GM21367 (cell line): Measurements from ENCODE around the gene SPPL2A.
"Not testable (repeated sequence)": the region's sequence is repeated elsewhere in the genome, so short reads cannot be mapped to it uniquely, and the experiment has no call there.

Experiments
- ATAC-seq: cut with Tn5 transposase; IDR thresholded peaks from one replicate; pipeline ENCODE4 v1.9.1; 2021; ENCODE audit not compliant: unreplicated experiment

The SPPL2A gene, protein sequence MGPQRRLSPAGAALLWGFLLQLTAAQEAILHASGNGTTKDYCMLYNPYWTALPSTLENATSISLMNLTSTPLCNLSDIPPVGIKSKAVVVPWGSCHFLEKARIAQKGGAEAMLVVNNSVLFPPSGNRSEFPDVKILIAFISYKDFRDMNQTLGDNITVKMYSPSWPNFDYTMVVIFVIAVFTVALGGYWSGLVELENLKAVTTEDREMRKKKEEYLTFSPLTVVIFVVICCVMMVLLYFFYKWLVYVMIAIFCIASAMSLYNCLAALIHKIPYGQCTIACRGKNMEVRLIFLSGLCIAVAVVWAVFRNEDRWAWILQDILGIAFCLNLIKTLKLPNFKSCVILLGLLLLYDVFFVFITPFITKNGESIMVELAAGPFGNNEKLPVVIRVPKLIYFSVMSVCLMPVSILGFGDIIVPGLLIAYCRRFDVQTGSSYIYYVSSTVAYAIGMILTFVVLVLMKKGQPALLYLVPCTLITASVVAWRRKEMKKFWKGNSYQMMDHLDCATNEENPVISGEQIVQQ

DNA sequence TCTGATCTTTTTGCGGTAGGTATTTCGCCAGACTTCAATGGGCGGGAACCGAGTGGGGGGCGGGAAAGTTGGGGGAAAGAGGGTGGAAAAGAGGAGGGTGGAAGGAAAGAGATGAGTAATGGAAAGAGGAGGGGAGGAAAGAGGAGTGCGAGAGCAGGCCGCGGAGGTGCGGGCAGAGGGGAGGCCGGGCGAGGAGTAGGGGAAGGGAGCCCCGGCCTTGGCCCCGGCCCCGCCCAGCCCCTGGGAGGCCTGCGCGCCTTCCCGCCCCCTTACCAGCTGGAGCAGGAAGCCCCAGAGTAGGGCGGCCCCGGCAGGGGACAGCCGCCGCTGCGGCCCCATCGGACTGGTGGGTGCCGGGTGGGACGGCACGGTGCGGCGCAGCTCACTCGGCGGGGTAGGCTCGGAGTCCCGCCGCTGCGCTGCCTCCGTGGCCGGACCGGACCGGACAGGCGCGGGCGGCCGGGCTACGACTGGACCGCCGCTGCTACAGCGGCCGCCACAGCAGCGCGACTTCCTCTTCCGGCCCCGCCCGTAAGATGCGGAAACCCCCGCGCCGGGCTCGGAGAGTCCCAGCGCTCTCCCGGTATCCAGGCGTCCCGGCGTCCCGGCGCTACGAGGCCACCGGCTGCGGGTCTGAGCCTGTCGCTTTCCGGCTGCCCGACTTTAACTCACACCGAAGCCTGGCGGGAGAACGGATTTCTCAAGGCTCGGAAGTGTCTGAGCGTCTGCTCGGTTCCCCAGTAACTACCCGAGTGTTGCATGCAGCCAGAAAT, at the start of gene SPPL2A:
SPPL2A (minus strand) TSS at position 512 of the 773 bp plus-strand sequence; CDS start at position 339, 173 bp downstream.
- peak; percentile 75 for ATAC-seq

DNA sequence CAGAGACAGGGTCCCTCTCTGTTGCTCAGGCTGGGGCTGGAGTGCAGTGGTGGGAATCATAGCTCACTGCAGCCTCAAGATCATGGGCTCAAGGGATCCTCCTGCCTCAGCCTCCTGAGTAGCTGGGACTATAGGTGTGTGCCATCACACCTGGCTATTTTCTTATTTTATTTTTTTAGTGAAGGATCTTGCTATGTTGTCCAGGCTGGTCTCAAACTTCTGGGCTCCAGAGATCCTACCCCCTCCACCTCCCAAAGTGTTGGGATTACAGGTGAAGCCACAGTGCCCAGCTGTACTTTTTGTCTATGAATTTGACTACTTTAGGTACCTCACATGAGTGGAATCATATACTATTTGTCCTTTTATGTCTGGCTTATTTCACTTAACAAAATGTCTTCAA, 49.1 kb upstream of the SPPL2A start:
- ATAC-seq: no peak

DNA sequence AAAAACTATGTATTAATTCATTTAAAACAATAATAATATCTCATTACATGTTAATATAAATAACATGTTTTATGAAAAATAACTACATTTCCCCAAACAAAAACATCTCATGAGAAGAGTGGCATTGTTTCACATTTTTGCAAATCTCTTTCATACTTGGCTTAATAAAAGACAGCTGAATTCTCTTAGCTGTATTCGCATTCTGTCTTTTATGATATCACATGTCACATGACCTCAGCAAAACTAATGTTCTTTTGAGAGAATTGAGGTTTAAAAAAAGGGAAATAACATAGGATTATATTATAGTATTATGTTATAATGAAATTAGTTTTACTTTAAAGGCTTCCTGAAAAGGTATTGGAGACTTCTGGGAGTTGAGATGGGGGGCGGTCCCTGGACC, 48.4 kb upstream of the SPPL2A start:
- ATAC-seq: no peak

DNA sequence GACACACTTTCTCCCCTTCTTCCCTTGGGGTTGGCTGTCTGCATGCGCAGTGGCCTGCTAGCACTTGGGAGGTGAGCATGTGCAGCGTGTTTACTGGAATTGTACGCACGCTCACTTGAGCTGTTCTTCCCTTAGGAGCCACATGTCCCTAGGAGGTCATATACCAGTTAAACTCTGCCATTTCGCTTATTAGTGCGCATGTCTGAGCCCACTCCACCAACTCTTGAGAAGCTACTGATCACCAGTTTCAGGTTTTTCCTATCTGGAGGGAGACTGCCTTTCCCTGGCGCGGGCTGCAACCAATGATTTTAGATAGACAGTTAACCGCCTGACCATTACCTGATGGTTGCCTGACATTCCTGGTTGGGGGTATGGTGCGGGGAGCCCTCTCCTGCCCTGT, 47.6 kb upstream of the SPPL2A start:
- ATAC-seq: no peak

DNA sequence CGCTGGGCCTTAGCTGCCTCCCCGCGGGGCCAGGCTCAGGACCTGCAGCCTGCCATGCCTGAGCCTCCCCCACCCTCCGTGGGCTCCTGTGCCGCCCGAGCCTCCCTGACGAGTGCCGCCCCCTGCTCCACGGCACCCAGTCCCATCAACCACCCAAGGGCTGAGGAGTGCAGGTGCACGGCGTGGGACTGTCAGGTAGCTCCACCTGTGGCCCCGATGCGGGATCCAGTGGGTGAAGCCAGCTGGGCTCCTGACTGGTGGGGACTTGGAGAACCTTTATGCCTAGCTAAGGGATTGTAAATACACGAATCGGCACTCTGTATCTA, 46.6 kb upstream of the SPPL2A start:
- ATAC-seq: not testable (repeated sequence)

DNA sequence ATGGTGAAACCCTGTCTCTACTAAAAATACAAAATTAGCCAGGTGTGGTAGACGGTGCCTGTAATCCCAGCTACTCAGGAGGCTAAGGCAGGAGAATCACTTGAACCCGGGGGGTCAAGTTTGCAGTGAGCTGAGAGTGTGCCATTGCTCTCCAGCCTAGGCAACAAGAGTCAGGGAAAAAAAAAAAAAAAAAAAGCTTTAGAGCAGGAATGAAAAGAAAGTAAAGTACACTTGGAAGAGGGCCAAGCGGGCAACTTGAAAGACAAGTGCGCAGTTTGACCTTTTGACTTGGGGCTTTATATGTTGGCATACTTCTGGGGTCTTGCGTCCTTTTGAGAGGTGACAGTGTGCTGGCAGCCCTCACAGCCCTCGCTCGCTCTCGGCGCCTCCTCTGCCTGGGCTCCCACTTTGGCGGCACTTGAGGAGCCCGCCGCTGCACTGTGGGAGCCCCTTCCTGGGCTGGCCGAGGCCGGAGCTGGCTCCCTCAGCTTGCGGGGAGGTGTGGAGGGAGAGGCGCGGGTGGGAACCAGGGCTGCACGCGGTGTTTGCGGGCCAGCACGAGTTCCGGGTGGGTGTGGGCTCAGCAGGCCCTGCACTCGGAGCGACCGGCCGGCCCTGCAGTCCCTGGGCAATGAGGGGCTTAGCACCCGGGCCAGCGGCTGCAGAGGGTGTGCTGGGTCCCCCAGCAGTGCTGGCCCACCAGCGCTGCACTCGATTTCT, 46.1 kb upstream of the SPPL2A start:
- not testable (repeated sequence) for ATAC-seq

DNA sequence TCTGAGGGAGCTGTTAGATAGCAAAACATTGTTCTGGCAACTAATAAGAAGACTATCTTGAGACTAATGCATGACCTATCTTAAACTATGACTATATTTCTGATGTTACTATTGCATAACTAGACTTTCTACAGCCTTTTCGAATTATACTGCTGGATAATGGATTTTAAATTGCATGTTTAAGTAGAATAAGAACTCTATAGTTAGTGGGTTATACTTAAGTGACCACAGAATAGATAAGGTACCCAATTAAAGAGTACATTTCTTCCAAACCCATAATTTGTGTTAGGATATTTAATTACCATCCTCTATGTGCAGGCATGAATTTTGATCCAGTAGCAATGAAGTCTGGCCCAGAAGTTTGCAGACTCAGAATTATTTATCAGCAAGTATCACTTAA, 44.6 kb upstream of the SPPL2A start:
- no peak for ATAC-seq

DNA sequence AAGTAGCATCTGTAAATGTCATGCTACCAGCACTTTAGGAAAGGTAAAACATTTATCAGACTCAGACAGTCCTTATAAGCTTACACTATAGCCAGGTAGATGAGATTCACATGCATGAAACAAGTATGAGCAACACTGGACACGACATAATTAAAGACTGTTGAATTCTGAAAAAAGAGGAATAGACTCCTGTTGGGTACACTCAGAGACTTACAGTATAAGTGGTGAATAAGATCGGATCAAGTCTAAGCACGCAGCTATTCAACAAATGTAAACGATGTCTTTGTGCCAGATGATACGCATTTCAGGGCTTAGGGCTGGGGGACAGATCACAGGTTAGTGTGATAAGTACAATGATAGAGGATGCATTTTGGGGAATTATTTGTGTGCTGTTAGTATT, 43.2 kb upstream of the SPPL2A start:
- no peak for ATAC-seq

DNA sequence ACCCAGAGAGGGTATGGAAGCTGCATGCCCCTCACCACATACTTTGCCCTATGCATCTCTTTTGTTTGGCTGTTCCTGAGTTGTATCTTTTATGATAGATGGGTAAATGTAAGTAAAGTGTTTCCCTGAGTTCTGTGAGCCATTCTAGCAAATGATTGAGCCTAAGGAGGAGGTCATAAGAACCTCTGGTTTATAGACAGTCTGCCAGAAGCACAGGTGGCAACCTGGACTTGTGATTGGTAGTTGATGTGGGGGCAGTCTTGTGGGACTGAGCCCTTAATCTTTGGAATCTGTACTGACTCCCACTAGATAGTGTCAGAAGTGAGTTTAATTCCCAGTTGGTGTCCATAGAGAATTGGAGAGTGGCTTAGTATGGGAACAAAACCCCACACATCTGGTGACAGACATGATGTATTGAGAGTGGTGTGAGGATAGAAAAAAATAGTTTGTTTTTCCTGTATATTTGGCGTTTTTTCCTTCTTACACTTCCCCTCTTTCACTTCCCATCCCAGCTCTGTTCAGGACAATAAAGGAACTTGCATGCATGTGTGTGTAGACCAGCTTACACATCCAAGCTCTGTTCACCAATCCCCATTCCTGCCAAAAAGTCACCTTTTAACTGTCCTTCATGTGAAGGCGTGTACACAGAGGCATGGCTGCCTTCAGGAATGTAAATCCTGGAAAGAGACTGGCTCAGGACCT, 38.1 kb upstream of the SPPL2A start:
- no peak for ATAC-seq

DNA sequence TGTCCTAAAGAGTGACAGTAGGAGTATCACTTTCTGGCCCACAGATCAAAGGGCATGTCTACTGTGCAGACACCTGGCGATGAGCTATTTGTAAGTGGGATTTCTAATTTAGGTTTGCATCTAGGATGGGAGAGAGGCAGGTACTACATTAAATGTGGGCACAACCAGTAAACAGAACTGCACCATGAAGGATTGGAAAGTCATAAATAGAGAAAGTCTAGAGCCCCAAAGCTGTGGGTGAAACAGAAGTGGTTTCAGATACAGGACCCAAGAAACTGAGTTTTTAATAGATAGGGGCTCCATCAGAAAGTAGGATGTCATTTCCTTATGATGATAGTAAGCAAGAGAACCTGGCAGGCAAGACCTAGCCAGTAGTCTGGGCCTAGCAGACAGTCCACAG, 35.2 kb upstream of the SPPL2A start:
- no peak for ATAC-seq

DNA sequence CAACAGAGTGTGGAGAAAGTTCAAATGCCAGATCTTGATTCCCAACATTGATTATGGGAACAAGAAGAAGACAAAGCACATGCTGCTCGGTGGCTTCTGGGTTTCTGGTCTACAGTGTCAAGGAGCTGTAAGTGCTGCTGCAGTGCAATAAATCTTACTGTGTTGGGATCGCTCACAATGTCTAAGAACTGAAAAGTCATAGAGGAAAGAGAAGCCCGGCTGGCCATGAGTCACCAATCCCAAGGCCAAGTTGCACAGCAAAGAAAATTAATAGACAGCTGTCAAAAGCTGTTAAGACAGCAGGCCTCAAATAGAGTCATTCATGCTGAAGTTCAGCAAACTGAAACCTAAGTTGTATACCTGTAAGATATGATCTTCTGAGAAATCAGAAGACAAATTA, 33.2 kb upstream of the SPPL2A start:
- no peak for ATAC-seq

DNA sequence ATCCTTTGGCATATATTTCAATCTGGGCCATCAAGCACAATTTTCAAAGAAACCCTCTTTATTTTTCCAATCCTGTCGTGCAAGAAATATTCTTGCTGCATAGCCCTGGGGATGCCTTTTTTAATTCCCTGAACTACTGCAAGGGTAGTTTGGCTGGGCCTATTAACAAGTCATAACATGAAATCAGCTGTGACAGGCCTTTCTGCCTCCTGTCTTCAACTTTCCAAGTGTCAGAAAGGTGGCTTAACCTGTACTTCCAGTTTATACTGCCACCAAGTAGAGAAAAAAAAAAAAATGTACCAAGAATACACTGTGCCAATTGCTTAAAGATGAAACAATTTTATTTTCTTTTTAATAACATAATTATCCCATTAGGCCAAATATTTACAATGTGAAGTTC, 32.4 kb upstream of the SPPL2A start:
- no peak for ATAC-seq

DNA sequence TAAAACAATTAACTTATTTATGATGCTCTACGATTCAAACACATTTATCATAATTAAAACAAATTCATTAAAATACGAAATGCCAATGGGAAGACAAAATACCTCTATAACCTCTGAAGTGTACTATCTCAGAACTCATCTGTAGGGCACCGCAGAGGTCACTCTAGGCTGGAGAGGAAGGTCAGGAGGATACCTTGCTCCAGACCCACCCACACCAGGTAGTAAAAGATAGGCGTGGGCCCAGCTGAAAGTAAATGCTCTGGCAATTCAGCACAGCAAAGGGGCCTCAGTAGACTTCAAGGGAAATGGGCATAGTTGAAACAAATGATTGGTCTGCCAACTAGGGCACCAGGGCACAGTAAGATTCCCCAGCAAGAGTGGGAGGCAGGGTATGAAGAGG, 26.0 kb upstream of the SPPL2A start:
- no peak for ATAC-seq

DNA sequence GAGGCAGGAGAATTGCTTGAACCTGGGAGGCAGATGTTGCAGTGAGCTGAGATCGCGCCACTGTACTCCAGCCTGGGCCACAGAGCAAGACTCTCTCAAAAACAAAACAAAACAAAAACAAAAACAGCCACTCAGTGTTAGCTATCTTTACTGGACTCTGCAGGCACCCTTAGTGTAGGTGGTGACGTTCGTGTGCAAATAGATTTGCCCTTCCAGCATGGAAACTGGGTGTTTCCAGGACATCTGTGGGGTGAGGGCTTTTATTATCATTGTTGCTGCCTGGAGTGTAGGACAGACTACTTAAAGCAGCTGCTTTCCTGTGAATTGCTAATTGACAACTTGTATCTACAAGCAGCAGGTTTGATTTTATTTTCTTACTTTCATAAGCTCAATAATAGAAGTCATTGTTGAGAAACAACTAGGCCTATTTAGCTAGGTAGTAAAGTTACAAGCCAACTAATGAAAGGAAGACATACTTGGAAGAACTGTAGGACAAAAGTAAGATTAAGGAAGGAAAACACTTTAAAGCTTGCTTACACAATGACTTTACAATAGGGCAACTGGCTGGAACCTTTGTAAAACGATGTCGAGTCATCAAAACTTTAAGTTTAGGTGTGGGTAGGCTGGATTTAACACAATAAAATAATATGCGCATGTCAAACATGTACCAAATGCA, 25.4 kb upstream of the SPPL2A start:
- no peak for ATAC-seq

DNA sequence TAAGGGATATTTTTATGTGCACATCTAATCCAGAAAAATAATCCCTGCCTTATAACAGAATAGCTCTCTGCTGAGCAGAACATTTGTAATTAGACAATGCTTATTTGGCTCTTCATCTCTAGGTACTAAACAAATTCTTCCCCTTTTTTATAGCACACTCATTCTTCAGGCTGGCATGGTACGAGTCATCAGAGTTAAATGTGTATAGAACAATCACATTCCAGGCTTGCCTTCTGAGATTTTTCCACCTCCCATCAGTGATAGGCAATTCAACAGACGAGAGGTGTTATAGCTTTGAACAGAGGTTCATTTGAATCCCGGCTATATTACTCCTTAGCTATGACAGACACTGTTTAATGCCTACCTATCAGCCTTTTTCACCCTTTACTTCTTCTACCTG, 21.4 kb upstream of the SPPL2A start:
- no peak for ATAC-seq

DNA sequence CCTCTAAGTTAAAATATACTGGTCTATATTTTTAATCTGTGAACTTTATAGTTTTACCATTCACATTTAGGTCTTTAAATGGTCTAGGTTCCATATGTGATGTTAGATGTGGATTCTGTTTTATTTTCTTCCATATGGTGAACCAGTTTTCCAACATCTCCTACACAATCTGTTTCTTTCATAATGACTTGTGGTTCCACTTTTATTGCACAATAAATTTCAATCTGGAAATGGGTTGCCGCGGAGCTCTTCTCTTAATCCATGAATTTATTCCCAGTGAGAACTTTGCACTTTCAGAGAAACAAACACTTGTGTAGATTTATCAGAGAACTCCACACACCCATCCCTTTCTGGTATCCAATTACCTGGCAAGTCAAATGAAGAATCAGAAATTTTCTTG, 20.9 kb upstream of the SPPL2A start:
- no peak for ATAC-seq

DNA sequence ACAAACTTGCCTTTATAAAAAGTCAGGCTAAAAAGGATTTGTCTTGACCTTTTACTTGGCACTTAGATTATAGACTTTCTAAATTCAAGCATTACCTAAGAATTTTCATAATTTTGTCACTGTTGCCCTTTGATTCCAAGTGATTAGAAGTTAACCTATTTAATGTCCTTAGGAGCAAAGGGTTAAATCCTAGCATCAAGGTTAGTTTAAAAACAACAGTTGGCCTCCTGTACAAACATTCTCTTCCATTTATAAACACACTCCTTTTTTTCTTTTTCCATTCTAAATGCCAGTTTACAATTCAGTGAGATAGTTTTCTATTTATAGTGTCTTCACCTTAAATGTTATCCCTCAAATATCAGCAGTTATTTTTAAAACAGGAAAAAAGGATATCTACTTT, 18.4 kb upstream of the SPPL2A start:
- ATAC-seq: no peak

DNA sequence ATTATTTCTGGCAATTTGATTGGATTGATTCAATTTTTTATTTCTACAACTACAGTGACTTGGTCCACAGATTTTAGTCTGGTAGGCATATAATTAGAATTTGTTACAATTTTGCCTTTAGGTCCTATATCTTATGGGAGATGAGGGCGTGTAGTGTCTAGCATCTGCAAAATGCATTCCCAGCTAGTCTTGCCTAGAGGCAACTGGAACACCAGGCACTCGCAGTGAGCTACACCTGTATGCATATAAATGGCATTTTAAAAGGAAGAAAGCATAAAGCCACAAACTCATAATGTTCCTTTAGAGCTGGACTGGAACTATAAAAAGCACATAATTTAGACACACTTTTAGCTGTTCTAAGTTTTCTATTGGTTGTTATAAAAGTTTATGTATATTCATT, 17.9 kb upstream of the SPPL2A start:
- no peak for ATAC-seq

DNA sequence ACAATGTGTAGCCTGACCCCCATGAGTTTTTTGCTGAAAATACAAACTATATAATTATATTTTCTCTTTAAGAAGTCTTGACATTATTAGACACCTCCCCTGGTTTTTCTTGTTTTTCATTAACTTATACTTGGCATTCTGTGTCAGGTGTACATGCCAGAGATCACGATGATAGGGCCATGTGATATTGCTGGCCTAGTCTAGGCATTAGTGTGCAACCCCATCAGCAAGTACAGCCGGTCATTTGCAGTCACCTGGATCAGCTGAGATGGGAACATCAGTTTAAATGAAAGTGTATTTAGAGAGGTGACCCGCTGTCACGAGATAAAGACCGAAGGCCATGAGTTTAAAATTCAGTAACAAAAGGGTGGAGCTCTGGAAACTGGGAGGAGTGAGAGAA, 12.6 kb upstream of the SPPL2A start:
- no peak for ATAC-seq

DNA sequence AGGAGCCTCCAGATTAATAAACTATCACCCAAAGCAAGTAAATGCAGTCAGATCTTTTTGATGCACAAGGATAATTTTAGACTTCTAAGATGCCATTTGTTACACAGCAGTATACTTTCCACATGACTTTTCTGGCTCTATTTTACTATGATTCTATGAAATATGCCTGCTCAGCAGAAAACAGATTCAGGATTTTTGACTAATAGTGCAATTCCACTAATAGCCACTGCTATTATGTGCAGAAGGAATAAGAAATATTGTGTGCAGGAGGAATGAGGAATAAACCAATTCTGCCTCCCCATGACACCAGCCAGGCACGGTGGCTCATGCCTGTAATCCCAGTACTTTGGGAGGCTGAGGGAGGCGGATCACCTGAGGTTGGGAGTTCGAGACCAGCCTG, 11.5 kb upstream of the SPPL2A start:
- ATAC-seq: no peak

DNA sequence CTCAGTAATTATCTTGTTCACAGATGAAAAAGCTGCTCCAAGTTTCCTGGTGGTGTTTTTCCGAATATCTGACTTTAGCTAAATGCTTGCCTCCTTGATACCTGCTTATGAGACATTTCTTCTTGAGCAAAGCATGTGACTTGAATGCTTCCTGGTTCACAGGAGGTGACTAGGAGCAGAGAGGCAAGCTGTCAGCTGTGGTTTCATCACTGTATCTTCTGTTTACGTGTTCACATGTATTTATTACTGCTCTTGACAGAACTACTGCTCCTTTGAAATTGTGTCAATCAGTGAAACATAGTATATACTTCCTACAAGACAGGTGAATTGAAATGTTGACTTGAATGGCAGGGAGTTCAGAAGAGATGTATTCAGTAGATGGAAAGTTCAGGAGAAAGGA, 8.9 kb upstream of the SPPL2A start:
- ATAC-seq: no peak
